H9 (cell line): ENCODE measurements around the gene RUNX1. TPM values are rescaled to one million over a fixed set of nuclear protein-coding genes. Genes with fewer than 3 reads are reported as not detected.
A peak's percentile ranks its signal among the peaks of the same experiment; 100 is the strongest.

Experiments
- DNase-seq: peaks from one replicate; pipeline ENCODE4 v3.0.0-alpha.2; 2017
- H2AFZ ChIP-seq: one replicate; pipeline ENCODE4 v1.6.1; 2013; ENCODE audit warnings: mild to moderate bottlenecking, low read length, control low read depth, moderate library complexity
- H2AK5ac ChIP-seq: 2 replicates; pipeline ENCODE4 v1.6.1; 2013; ENCODE audit warnings: low read length, control low read depth, mixed read lengths; ENCODE audit not compliant: insufficient read length
- H2BK120ac ChIP-seq: one replicate; pipeline ENCODE4 v1.6.1; 2013; ENCODE audit warnings: low read depth, mild to moderate bottlenecking, low read length, control low read depth, inconsistent platforms; ENCODE audit not compliant: poor library complexity, severe bottlenecking
- H2BK12ac ChIP-seq: 2 replicates; pipeline ENCODE4 v1.6.1; 2013; ENCODE audit warnings: low read length, control low read depth, mixed read lengths, low read depth; ENCODE audit not compliant: insufficient read length
- H2BK15ac ChIP-seq: 2 replicates; pipeline ENCODE4 v1.6.1; 2013; ENCODE audit warnings: low read depth, low read length, control low read depth
- H2BK20ac ChIP-seq: one replicate; pipeline ENCODE4 v1.6.1; 2013; ENCODE audit warnings: low read depth, mild to moderate bottlenecking, low read length, control low read depth, inconsistent platforms; ENCODE audit not compliant: poor library complexity, severe bottlenecking
- H2BK5ac ChIP-seq: 2 replicates; pipeline ENCODE4 v1.6.1; 2013; ENCODE audit warnings: low read length, control low read depth, mixed read lengths; ENCODE audit not compliant: insufficient read length
- H3K14ac ChIP-seq: 2 replicates; pipeline ENCODE4 v1.6.1; 2013; ENCODE audit warnings: low read length, control low read depth; ENCODE audit not compliant: insufficient read depth
- H3K18ac ChIP-seq: 2 replicates; pipeline ENCODE4 v1.6.1; 2013; ENCODE audit warnings: low read depth, mild to moderate bottlenecking, mixed read lengths, low read length, control low read depth; ENCODE audit not compliant: insufficient read length
- H3K23ac ChIP-seq: 2 replicates; pipeline ENCODE4 v1.6.1; 2013; ENCODE audit warnings: low read length, control low read depth, mixed read lengths, low read depth; ENCODE audit not compliant: insufficient read length
- H3K23me2 ChIP-seq: 2 replicates; pipeline ENCODE4 v1.6.1; 2013; ENCODE audit warnings: low read depth, mild to moderate bottlenecking, mixed read lengths, low read length, control low read depth; ENCODE audit not compliant: insufficient read length, poor library complexity, severe bottlenecking
- H3K27ac ChIP-seq: 2 replicates; pipeline ENCODE4 v1.5.1; 2013; ENCODE audit warnings: low read length, control low read depth, mixed read lengths, low read depth; ENCODE audit not compliant: insufficient read length
- H3K27me3 ChIP-seq: 2 replicates; pipeline ENCODE4 v1.6.1; 2013; ENCODE audit warnings: low read length, control low read depth, inconsistent platforms; ENCODE audit not compliant: insufficient read depth
- H3K4ac ChIP-seq: 2 replicates; pipeline ENCODE4 v1.6.1; 2013; ENCODE audit warnings: low read depth, mild to moderate bottlenecking, control low read depth, inconsistent platforms, low read length, moderate library complexity
- H3K4me1 ChIP-seq: 2 replicates; pipeline ENCODE4 v1.6.1; 2013; ENCODE audit warnings: low read length, control low read depth, inconsistent platforms; ENCODE audit not compliant: insufficient read depth
- H3K4me2 ChIP-seq: 2 replicates; pipeline ENCODE4 v1.6.1; 2013; ENCODE audit warnings: low read length, control low read depth, mixed read lengths; ENCODE audit not compliant: insufficient read length, insufficient read depth
- H3K56ac ChIP-seq: 2 replicates; pipeline ENCODE4 v1.6.1; 2013; ENCODE audit warnings: low read depth, mild to moderate bottlenecking, mixed read lengths, low read length, control low read depth; ENCODE audit not compliant: insufficient read length
- H3K79me1 ChIP-seq: 2 replicates; pipeline ENCODE4 v1.6.1; 2013; ENCODE audit warnings: low read depth, mild to moderate bottlenecking, moderate library complexity, low read length, control low read depth, inconsistent platforms; ENCODE audit not compliant: insufficient read depth, poor library complexity, severe bottlenecking
- H3K79me2 ChIP-seq: 2 replicates; pipeline ENCODE4 v1.6.1; 2013; ENCODE audit warnings: low read length, control low read depth, inconsistent platforms; ENCODE audit not compliant: insufficient read depth
- H3K9ac ChIP-seq: 2 replicates; pipeline ENCODE4 v1.6.1; 2013; ENCODE audit warnings: low read length, control low read depth, mixed read lengths; ENCODE audit not compliant: insufficient read length; ENCODE audit errors: extremely low read depth
- H3K9me3 ChIP-seq: one replicate; pipeline ENCODE4 v1.6.1; 2013; ENCODE audit warnings: low read depth, low read length, inconsistent platforms; ENCODE audit not compliant: control insufficient read depth
- H3T11ph ChIP-seq: one replicate; pipeline ENCODE4 v1.6.1; 2013; ENCODE audit warnings: mild to moderate bottlenecking, low read length, control low read depth, inconsistent platforms
- H4K20me1 ChIP-seq: one replicate; pipeline ENCODE4 v1.6.1; 2013; ENCODE audit not compliant: control insufficient read depth, insufficient read length, insufficient read depth
- H4K5ac ChIP-seq: 2 replicates; pipeline ENCODE4 v1.6.1; 2013; ENCODE audit warnings: low read depth, mild to moderate bottlenecking, mixed read lengths, low read length, control low read depth; ENCODE audit not compliant: insufficient read length
- H4K8ac ChIP-seq: replicated peaks from 2 replicates; pipeline ENCODE4 v1.6.1; 2013; ENCODE audit warnings: low read length, control low read depth, mixed read lengths, low read depth; ENCODE audit not compliant: insufficient read length
- H4K91ac ChIP-seq: 2 replicates; pipeline ENCODE4 v1.6.1; 2013; ENCODE audit warnings: low read depth, mild to moderate bottlenecking, moderate library complexity, mixed read lengths, low read length, control low read depth; ENCODE audit not compliant: insufficient read length
- H3K27ac Mint-ChIP-seq, 3 experiments: 2 replicates in 2 of 3; 3 replicates in 1 of 3; pipeline ENCODE4 v1.8.0; 2020 to 2021; ENCODE audit warnings: mixed read lengths in 3 of 3, mild to moderate bottlenecking in 1 of 3, moderate library complexity in 1 of 3
- H3K27me3 Mint-ChIP-seq: 2 replicates; pipeline ENCODE4 v1.8.0; 2021; ENCODE audit warnings: low read depth, mild to moderate bottlenecking, moderate library complexity, mixed read lengths
- H3K36me3 Mint-ChIP-seq, 3 experiments: 2 replicates in 2 of 3; 3 replicates in 1 of 3; pipeline ENCODE4 v1.8.0; 2020 to 2021; ENCODE audit warnings: low read depth in 3 of 3, mixed read lengths in 3 of 3; ENCODE audit not compliant: insufficient read depth in 1 of 3
- H3K4me1 Mint-ChIP-seq, 2 experiments: 2 replicates each; pipeline ENCODE4 v1.8.0; 2020; ENCODE audit warnings: mixed read lengths in 2 of 2
- H3K4me3 Mint-ChIP-seq, 2 experiments: 2 replicates in 1 of 2; 3 replicates in 1 of 2; pipeline ENCODE4 v1.8.0; 2020 to 2021; ENCODE audit warnings: mild to moderate bottlenecking in 2 of 2, mixed read lengths in 2 of 2, moderate library complexity in 1 of 2
- H3K9me3 Mint-ChIP-seq, 2 experiments: 2 replicates in 1 of 2; 3 replicates in 1 of 2; pipeline ENCODE4 v1.8.0; 2020; ENCODE audit warnings: mild to moderate bottlenecking in 2 of 2, mixed read lengths in 2 of 2, moderate library complexity in 1 of 2
- WGBS: extraction: QIAGEN DNeasy Blood & Tissue Kit; methylation state at CpG from one replicate; pipeline ENCODE4 v1.1.7; 2013; ENCODE audit warnings: missing lambda C conversion rate, low lambda C conversion rate, mixed read lengths; ENCODE audit not compliant: insufficient read length; ENCODE audit errors: extremely low coverage; 5-methylcytosine and 5-hydroxymethylcytosine counted together
- total RNA-seq: library from RNA; stranded (reverse); gene quantifications from 2 replicates; pipeline ENCODE4 v1.2.1, GENCODE V29; 2021
- TF ChIP-seq, protein P1 (sequence below): fragments of 200-600 bp; sonication (generic); conservative IDR thresholded peaks from 3 replicates; pipeline ENCODE4 v1.8.0; 2021; ENCODE audit warnings: antibody characterized with exemption, mild to moderate bottlenecking

RUNX1 gene
- total RNA-seq, 1 experiment from 2014 or later = 0.72 TPM

DNA sequence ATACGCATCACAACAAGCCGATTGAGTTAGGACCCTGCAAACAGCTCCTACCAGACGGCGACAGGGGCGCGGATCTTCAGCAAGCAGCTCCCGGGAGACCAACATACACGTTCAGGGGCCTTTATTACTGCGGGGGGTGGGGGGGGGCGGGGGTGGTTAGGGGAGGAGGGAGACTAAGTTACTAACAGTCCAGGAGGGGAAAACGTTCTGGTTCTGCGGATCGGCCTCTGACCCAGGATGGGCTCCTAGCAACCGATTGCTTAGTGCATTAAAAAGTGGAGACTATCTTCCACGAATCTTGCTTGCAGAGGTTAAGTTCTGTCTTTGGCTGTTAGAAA lies 162.0 kb downstream of the RUNX1 start:
- H4K8ac ChIP-seq = no peak overlapping the region
- peaks cover 21% of the 10 kb centered on the region for H3K23me2 ChIP-seq
- no peak for DNase-seq
- H3K9me3 ChIP-seq = no peaks in the 10 kb centered on the region
- no peaks in the 10 kb centered on the region for H3K79me1 ChIP-seq
- H3K27me3 ChIP-seq = peaks cover 60% of the 10 kb centered on the region
- no peak overlapping the region for H4K91ac ChIP-seq
- Mint-ChIP-seq H3K36me3 (no peaks in the 10 kb centered on the region), H3K4me3 (peak overlapping the region; percentile 51 to 83), H3K27ac (no peak overlapping the region), H3K27me3 (peaks cover 86% of the 10 kb centered on the region), H3K4me1 (peaks cover 31% of the 10 kb centered on the region in 2 experiments), H3K9me3 (peaks cover 0 to 3% of the 10 kb centered on the region in 2 experiments; a peak in 2 of 5 replicates)
- WGBS = no CpG with 5 or more reads among the region's 15 CpGs
- no peak overlapping the region for H3K14ac ChIP-seq
- no peak overlapping the region for H3K18ac ChIP-seq
- H4K20me1 ChIP-seq = no peaks in the 10 kb centered on the region
- H3K4me2 ChIP-seq = peak overlapping the region; percentile 78
- no peak overlapping the region for H2BK20ac ChIP-seq
- no peak overlapping the region for H2AFZ ChIP-seq
- no peak overlapping the region for H3K4ac ChIP-seq
- no peak overlapping the region for H2BK120ac ChIP-seq
- no peak overlapping the region for H2BK15ac ChIP-seq
- H2AK5ac ChIP-seq = no peak overlapping the region
- H3K27ac ChIP-seq = no peak overlapping the region
- H2BK5ac ChIP-seq = no peak overlapping the region
- H3K79me2 ChIP-seq = no peaks in the 10 kb centered on the region
- H3K56ac ChIP-seq = no peak overlapping the region
- H3K23ac ChIP-seq = no peak overlapping the region
- H3T11ph ChIP-seq = no peak overlapping the region
- H3K4me1 ChIP-seq = no peaks in the 10 kb centered on the region
- no peak overlapping the region for H4K5ac ChIP-seq
- TF ChIP-seq, protein P1, sequence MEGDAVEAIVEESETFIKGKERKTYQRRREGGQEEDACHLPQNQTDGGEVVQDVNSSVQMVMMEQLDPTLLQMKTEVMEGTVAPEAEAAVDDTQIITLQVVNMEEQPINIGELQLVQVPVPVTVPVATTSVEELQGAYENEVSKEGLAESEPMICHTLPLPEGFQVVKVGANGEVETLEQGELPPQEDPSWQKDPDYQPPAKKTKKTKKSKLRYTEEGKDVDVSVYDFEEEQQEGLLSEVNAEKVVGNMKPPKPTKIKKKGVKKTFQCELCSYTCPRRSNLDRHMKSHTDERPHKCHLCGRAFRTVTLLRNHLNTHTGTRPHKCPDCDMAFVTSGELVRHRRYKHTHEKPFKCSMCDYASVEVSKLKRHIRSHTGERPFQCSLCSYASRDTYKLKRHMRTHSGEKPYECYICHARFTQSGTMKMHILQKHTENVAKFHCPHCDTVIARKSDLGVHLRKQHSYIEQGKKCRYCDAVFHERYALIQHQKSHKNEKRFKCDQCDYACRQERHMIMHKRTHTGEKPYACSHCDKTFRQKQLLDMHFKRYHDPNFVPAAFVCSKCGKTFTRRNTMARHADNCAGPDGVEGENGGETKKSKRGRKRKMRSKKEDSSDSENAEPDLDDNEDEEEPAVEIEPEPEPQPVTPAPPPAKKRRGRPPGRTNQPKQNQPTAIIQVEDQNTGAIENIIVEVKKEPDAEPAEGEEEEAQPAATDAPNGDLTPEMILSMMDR = no peak
- H2BK12ac ChIP-seq = no peak overlapping the region
- H3K9ac ChIP-seq = no peak overlapping the region
